Activated T-cell treated with anti-CD3 and anti-CD28 coated beads for 48 hours (primary cell): ENCODE measurements around the gene ELOVL5.

ENCODE experiments used
- DNase-seq: peaks from one replicate; pipeline ENCODE4 v3.0.0-alpha.2; 2020; ENCODE audit warnings: low read depth

ELOVL5 gene

DNA sequence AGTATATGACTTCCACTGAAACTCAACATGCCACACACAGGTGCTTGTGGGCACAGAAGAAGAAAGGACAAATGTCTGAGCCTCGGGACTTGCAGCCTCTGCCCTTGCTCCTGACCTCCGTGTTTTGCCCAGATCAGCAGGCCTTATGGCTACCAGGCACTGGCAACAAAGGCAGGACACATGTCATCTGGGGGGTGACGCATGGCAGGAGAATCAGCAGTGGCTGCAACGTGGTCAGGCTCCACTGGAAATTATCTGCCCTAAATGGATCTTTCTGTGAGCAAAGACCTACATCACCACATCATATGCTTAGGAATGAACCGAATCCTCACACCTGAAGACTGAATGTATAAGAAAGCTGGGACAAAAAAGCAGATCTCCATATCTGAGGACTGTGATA is 78.9 kb downstream of the ELOVL5 start:
- DNase-seq = no peak

DNA sequence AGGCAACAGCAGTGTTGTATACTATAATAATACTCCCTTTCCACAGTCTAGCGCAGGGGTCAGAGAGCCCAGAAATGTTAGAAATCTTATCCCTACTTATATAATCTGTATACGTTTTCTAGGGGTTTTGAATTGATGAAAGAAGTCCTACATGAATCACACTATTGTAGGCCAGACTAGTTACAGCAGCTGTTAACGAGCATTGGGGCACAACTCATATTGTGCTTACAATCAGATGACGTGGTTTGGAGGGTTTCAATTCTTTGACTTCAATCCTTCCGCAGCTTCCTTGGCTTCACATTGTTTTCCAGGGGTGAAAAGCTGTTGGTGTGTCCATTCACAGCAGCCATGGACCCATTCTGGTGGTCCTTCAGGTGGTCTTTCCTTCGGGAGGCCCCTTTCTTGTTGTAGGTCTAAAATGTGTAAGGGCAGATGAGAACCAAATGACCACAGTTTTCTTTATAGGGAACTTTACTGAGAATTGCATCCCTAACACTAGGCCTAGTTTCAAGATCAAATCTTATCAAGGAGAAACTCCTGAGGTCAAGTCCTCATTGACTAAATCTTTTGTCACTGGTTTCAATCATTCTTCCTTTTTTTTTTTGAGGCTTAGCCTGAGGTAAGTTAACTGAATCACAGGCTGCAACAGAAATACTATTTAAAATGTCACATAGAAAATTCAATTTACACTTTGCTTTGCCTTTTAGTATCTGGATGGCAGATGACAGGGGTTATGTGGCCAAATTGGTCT is 79.7 kb downstream of the ELOVL5 start:
- no peak for DNase-seq

DNA sequence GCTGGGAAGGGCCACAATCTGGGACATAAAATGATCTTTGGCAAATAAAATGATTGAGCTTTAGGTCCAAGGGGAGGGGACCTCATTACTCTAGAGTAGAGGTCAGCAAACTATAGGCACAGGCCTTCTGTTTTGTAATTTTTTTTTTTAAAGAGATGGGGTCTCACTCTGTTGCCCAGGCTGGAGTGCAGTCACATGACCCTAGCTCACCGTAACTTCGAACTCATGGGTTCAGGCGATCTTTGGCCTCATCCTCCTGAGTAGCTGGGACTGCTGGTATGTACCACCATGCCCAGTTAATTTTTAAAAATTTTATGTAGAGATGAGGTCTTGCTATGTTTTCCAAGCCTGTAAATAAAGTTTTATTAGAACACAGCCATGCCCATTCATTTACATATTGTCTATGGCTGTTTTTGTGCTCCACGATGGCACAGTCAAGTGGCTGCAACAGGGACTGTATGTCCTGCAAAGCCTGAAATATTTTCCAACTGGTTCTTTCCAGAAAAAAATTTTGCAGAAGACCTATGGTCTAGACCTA is 82.1 kb downstream of the ELOVL5 start:
- DNase-seq = no peak

- DNase-seq = no peak
Observed at GRCh38 chr6:53264915-53265607, 83.7 kb downstream of the ELOVL5 start.

DNA sequence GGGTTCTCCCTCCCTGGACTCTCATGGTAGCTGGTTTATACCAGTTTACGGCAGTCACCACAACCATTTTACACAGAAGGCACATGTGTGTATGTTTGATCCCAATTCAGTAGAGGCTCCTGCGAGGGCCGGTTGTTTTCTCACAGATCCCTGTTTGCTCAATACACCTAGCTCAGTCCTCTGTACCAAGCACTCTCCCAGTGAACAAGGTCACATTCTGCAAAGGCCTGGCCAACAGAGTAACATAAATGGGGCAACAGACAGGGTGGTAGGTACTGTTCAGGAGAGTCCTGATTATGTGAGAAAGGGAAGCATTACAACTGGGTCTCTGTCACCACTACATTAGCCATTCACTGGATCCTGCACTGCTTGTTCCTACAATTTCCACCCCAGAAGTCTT is 84.4 kb downstream of the ELOVL5 start:
- DNase-seq = no peak

- no peak for DNase-seq
Observed at GRCh38 chr6:53263917-53264316, 84.8 kb downstream of the ELOVL5 start.

DNA sequence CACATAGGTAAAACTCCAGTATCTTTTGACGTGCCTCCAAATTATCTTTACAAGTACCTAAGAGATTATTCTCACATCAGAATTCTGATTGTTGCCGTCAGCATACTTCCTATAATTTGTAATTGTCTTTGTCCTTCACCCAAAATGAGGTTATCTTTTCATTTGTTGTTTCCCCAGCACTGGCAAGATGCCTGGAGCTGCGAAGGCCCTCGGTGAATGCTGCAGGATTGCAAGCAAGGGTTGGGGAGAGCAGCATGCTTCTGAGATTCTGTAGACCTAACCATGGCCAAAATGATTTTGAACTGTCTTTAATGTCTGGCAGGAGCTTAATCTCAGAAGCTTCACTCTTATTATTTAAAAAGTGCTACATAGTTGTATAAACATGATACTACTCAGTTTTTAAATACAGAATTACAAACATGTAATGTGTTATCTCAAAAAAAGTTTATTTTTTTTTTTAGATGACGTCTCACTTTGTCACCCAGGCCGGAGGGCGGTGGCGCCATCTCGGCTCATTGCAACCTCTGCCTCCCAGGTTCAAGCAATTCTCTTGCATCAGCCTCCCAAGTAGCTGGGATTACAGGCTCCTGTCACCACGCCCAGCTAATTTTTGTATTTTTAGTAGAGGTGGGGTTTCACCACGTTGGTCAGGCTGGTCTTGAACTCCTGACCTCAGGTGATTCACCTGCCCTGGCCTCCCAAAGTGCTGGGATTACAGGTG is 88.7 kb downstream of the ELOVL5 start:
- no peak for DNase-seq

DNA sequence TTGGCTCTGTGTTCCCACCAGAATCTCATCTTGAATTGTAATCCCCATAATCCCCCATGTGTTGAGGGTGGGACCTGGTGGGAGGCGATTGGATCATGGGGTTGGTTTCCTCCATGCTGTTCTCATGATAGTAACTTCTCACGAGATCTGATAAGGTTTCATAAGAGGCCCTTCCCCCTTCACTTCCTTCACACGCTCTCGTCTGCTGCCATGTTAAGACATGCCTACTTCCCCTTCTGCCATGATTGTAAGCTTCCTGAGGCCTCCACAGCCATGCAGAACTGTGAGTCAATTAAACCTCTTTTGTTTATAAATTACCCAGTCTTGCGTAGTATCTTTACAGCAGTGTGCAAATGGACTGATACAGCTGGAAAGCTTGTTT is 90.0 kb downstream of the ELOVL5 start:
- DNase-seq = no peak

DNA sequence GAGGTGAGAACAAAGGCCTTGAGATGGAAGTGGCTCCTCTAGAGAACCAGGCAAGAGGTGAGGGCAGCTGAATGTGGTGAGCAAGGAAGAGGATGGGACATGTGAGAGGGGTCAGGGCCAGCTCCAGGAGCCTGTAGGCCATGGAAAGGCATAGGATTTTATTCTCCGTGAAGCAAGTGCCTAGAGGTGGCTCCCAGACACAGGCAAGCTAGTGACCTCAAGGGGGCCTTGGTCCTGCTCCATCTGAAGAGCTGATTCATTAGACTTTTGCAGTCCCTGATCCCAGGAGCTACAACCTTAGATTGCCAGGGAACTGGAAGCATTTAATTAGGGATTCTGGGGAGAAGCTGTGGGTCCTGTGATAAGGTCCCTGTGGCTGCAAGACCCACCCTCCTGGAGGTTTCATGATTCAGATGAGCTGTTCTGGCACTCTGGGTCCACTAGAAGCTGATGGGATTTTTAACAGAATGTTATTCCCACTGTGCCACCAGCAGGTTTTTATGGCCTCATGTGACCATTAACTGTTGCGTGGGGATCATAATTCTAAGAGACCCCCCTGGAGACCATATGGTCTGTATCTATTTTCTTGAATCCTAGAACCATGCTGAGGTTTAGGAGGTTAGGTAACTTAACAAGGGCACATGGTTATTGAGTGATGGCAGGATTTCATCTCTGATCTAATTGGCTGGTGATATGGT is 90.5 kb downstream of the ELOVL5 start:
- DNase-seq = no peak

- DNase-seq = no peak
Observed at GRCh38 chr6:53257533-53257932, 91.2 kb downstream of the ELOVL5 start.

- no peak for DNase-seq
Observed at GRCh38 chr6:53257001-53257400, 91.7 kb downstream of the ELOVL5 start.

DNA sequence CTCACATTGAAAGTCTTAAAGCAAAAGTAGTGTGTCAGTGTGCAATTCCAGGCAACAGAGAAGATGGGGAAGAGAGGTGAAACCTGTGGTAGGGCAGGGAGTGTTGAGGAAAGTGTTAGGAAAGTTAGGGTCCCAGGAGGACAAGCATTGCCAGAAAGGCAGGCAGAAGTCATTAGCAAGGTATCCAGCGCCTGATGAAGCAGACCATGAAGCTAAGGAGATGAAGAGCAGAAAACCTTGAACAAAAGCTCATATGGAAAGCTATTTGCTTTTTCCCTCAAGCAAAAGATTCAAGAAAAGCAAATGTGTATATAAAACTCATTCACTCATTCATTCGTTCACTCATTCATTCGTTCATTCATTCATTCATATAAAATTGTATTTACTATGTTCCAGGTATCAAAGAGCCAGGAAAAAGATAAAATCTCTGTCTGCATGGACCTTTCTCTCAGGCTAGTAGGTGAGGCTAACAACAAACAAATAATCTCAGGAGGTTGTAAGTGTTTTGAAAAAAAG is 96.5 kb downstream of the ELOVL5 start:
- DNase-seq = no peak

DNA sequence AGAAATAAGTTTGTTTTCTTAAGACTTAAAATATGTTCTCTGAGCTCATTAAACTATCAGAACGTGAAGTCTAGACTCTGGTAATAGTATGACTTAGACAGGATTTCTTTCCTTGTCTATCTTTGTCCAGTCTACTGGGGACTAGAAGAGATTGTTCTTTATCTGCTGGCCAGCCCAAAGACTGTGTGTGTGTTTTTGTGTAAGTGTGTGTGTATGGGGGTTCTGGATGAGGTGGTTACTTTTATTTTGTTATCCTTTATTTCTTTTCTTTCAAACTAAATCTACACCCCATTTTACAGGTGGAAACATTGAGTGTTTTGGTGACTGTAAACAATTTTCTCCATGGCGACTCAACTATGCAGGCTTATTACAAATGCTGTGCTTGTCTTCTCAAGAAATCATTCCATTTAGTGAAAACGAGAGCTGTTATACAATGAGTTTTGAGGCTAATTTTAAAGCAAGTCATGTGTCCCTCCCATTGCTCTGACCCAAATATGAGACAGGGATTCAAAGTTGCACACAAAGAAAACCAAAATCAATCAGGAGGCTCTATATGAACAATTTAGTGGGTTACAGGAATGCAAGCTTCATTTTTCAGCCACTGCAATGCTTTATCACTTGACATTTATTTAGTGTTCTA is 97.6 kb downstream of the ELOVL5 start:
- DNase-seq = no peak

- no peak for DNase-seq
Observed at GRCh38 chr6:53250176-53251032, 98.3 kb downstream of the ELOVL5 start.

DNA sequence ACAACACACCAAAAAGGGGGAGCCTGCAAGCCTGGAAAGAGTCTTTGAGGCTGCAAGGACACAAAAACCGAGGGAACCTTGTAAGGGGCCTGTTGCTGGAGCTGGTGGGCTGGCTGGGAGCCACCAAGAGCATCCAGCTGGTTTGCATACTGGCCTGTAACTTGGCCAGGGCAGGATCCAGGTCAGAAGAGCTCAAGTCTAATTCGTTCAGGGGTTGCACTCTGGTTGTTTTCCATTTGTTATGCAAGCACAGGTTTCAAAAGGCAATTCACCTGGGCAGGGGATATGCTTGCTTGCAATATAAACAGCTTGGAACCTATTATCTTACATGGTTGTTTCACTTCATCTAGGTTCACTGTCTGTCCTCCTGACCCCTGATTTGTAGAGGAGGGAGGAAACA is 101.8 kb downstream of the ELOVL5 start:
- no peak for DNase-seq

GRCh38 chr6:53244958-53245357 is 103.8 kb downstream of the ELOVL5 start:
- DNase-seq = no peak

DNA sequence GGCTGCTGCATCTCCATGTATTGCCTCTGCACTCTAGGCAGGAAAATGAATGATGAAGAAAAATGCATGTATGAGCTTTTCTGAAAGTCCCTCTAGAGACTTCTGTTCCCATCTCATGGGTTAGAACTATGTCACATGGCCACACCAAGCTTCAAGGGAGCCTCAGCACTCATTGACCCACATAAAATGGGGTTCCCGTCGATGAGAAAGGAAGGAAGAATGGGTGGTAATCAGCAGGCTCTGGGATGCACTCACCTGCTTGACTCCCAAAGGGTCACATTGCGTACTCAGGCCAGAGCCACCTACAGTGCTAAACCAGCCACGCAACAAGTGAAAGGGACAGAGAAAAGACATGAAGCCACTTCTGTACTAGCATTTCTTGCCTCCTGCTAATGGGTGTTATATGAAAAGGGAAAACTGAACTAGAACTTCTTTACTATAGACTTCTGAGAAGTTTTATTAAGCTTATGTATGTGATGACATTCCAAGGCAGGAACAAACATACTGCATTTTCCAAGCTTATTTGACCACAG is 104.3 kb downstream of the ELOVL5 start:
- DNase-seq = no peak

DNA sequence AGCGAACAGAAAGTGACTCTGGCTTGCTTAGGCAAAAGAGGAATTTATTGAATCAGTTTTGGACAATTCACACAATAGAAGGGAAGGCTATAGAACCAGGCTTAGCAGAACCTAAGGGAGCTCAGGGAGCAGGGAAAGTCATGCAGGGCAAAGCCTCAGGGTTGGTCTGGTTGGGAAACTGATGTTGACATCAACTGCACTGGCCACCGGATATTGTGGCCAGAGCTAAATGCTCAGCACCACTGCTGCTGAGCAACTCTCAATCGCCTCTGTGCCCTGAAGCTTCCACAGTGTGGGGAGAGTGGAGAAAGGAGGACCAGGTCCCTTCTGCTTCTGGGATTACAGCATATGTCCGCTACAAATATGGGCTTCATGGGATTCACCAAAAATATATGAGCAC is 106.8 kb downstream of the ELOVL5 start:
- DNase-seq = no peak

GRCh38 chr6:53240761-53241160 is 108.0 kb downstream of the ELOVL5 start:
- DNase-seq = no peak

DNA sequence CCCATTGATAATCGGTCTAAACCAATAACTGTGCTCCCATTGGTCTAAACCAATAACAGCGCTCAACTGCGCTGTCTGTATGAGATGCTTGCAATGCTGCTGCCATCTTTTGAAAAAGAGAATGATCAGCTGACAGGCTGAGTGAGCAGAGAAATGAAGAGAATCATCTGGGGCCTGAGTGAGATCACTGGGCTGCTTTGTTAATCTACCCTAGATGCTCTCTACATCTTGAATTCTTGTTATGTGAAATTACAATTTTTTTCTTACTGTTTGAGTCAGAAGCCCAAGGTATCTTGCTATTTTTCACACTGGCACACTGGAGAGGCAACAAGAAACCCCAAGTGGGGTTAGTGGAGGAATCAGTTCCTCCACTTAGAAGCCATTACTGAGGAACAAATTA is 108.6 kb downstream of the ELOVL5 start:
- no peak for DNase-seq
